ENCODE measurements around the gene LRFN2.

Gene LRFN2

GRCh38 chr6:40343318-40343876 is 243.8 kb downstream of the LRFN2 start:
- Histone ChIP-seq H3K9me3 (ENCODE audit: control insufficient read depth, low read length) (no peaks in the 10 kb centered on the region), H2AFZ (no peak overlapping the region), H3K27me3 (ENCODE audit: control insufficient read depth, insufficient read depth, low read length) (no peaks in the 10 kb centered on the region), H3K9ac (no peak overlapping the region), H3K36me3 (ENCODE audit: control insufficient read depth, insufficient read depth, low read length) (no peaks in the 10 kb centered on the region), H3K4me1 (no peaks in the 10 kb centered on the region), H3K79me2 (no peaks in the 10 kb centered on the region), H3K4me3 (ENCODE audit: low read depth, low read length) (no peak overlapping the region), H3K4me2 (ENCODE audit: low read length) (no peak overlapping the region), H3K27ac (no peak overlapping the region)
- TF ChIP-seq CTCF (IDR thresholded peaks at IDR 0.05) = no peak

GRCh38 chr6:40342723-40343122 is 244.4 kb downstream of the LRFN2 start:
- no peak overlapping the region for H2AFZ ChIP-seq
- TF ChIP-seq CTCF (IDR thresholded peaks at IDR 0.05) = no peak
- no peak overlapping the region for H3K4me3 ChIP-seq (ENCODE audit: low read depth, low read length)
- no peak overlapping the region for H3K4me2 ChIP-seq (ENCODE audit: low read length)
- H3K36me3 ChIP-seq (ENCODE audit: control insufficient read depth, insufficient read depth, low read length) = no peaks in the 10 kb centered on the region
- H3K9me3 ChIP-seq (ENCODE audit: control insufficient read depth, low read length) = no peaks in the 10 kb centered on the region
- no peak overlapping the region for H3K9ac ChIP-seq
- no peaks in the 10 kb centered on the region for H3K27me3 ChIP-seq (ENCODE audit: control insufficient read depth, insufficient read depth, low read length)
- H3K27ac ChIP-seq = no peak overlapping the region
- H3K79me2 ChIP-seq = no peaks in the 10 kb centered on the region
- H3K4me1 ChIP-seq = no peaks in the 10 kb centered on the region

- no peaks in the 10 kb centered on the region for H3K4me1 ChIP-seq
- H3K9ac ChIP-seq = no peak overlapping the region
- no peaks in the 10 kb centered on the region for H3K79me2 ChIP-seq
- no peak overlapping the region for H3K4me2 ChIP-seq (ENCODE audit: low read length)
- no peaks in the 10 kb centered on the region for H3K36me3 ChIP-seq (ENCODE audit: control insufficient read depth, insufficient read depth, low read length)
- no peak for TF ChIP-seq CTCF (IDR thresholded peaks at IDR 0.05)
- H2AFZ ChIP-seq = no peak overlapping the region
- H3K27ac ChIP-seq = no peak overlapping the region
- H3K4me3 ChIP-seq (ENCODE audit: low read depth, low read length) = no peak overlapping the region
- no peaks in the 10 kb centered on the region for H3K9me3 ChIP-seq (ENCODE audit: control insufficient read depth, low read length)
- H3K27me3 ChIP-seq (ENCODE audit: control insufficient read depth, insufficient read depth, low read length) = peaks cover 3% of the 10 kb centered on the region
Observed at GRCh38 chr6:40341726-40342125, 245.4 kb downstream of the LRFN2 start.

Measured in parathyroid adenoma (tissue), 2 donors.